Right hindlimb (tissue), 1 donor: ENCODE data around the gene ANKFY1.

Experiments used
- DNase-seq: peaks from one replicate; pipeline ENCODE4 v3.0.0-alpha.2; 2018

Gene ANKFY1, protein sequence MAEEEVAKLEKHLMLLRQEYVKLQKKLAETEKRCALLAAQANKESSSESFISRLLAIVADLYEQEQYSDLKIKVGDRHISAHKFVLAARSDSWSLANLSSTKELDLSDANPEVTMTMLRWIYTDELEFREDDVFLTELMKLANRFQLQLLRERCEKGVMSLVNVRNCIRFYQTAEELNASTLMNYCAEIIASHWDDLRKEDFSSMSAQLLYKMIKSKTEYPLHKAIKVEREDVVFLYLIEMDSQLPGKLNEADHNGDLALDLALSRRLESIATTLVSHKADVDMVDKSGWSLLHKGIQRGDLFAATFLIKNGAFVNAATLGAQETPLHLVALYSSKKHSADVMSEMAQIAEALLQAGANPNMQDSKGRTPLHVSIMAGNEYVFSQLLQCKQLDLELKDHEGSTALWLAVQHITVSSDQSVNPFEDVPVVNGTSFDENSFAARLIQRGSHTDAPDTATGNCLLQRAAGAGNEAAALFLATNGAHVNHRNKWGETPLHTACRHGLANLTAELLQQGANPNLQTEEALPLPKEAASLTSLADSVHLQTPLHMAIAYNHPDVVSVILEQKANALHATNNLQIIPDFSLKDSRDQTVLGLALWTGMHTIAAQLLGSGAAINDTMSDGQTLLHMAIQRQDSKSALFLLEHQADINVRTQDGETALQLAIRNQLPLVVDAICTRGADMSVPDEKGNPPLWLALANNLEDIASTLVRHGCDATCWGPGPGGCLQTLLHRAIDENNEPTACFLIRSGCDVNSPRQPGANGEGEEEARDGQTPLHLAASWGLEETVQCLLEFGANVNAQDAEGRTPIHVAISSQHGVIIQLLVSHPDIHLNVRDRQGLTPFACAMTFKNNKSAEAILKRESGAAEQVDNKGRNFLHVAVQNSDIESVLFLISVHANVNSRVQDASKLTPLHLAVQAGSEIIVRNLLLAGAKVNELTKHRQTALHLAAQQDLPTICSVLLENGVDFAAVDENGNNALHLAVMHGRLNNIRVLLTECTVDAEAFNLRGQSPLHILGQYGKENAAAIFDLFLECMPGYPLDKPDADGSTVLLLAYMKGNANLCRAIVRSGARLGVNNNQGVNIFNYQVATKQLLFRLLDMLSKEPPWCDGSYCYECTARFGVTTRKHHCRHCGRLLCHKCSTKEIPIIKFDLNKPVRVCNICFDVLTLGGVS

DNA sequence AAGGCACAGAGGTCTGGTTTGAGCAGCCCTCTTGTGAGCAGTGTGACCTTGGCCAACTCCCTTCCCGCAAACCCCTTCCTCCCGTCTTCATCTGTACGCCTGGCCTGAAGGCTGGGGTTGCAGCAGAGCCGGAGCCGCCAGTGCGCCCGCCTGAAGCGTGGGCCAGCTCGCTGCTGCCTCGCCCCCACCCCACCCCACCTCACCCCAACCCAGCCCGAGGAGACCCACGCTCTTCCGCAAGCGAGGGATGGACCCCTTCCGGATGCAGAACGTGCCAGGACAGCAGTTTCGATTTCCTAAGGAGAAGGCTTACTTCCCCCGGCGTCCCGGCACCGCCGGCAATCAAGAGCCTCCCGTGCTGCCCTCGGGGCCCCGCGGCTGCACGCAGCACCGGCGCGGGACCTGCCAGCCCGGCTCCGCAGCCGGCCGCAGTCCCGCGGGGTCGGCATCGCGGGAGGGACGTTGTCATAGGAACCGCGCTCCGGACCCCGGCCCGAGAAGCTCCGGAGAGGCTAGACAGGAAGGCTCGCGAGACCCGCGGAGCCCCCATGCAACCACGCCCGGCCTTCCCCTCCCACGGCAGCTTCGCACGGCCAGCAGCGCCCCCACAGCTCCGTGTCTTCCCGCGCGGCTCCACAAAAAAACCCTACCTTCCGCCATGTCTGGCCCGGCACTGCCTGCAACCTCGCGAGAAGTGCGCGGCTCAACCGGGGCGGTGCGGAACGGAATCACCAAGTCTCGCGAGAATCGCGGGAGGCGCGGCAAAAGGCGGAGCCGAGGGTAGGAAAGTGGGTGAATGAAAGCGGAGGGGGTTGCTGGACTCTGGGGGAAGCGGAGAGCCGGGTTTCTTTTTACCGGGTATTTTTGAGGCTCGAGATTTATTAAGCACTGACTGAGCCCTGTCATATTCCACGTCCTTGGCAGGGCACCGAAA, at the start of gene ANKFY1:
TSS of gene ANKFY1 (minus strand) at position 698 of the 934 bp plus-strand sequence. CDS start at position 660, 38 bp downstream.
- peak; percentile 99 for DNase-seq

DNA sequence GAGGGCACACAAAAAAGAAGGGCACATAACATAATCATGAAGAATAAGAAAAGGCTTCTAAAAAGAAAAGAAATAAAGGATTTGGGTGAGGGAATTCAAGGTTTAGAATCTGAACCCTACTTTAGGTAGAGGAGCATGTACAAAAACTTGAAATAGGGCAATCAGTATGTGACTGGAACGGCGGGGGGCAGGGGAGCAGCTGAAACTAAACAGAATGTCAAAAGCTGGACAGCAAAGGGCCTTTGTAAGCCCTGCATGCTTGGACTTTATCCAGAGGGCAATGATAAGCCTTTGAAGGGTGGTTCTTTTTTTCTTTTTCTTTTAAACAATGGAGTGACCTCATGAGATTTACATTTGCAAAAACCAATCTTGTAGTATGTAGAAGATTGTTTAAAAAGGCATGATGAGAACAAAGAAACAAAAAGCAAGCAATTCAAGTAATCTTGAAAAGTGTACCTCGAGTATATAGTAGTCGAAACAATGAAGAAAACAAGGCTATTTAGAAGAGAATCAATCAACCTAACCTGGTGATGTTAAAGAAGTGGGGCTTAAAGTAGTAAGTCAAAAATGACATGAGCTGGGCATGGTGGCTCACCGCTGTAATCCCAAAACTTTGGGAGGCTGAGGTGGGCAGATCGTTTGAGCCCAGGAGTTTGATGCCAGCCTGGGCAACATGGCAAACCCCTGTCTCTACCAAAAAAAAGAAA, 46.7 kb upstream of the ANKFY1 start:
- no peak for DNase-seq

DNA sequence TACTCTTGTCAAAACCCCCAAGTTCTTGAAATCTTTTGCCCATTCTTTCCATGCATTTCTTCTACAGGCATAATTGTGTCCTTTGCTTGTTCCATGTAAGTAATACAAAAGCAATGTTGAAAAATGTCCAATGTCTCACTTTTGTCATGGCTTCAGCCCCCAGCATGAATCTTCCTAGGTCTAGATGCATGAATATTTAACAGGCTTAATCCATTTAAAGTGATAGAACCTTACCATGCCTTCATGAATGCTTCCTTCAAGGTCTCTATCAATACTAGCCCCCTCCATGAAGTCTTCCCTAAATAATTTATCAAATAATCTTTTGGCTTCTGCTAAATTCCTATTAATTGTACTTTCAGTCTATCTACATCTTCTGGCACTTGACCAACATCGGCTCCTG, 46.1 kb upstream of the ANKFY1 start:
- no peak for DNase-seq

DNA sequence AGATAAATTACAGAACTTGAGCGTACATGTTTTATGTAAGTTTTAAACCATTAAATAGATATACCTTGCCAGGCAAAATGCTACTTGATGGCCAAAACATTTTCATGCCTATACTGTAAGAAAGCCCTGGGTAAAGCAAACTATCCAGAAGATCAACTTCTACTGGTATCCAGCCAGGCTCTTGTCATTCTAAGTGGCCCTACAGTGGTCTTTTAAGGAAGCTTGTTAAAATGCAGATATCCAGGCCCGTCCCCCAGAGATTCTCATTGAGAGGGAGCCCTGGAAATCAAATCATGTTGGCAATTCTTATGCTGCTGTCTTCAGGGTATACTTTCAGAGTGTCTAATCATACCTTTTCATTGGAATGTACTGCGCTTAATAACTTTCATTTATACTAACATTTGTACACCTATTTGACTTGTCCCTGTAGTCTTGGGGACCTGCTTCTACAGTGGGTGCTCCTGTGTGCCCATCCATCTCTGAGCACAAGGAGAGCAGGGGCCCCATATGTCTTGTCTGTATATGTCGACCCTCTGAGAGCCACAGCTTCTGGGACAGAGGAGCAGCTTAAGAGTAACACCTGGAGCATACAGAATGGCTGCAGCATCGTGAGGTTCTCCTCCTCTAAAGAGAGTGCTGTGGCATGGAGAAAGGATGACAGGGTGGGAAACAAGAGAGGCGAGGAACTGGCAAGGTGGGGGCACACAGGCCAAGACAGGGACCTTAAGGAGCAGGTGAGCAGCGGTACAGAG, 43.6 kb upstream of the ANKFY1 start:
- no peak for DNase-seq

DNA sequence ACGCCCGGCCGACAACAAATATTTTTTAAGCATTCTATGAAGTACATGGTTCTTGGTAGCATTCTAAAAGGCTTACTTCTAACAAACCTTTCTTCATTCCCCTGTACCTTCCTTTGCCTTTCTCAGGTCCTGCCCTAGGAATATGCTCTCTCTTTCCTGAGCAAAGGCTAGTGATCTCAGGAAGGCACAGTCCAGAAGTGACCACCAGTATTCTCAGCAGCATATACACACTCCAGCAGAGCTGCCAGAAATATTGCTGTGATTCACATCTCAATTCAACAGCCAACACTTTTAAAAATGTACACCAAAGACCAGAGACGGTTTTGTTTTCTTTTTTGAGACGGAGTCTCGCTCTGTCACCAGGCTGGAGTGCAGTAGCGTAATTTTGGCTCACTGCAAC, 41.4 kb upstream of the ANKFY1 start:
- DNase-seq, result no peak

DNA sequence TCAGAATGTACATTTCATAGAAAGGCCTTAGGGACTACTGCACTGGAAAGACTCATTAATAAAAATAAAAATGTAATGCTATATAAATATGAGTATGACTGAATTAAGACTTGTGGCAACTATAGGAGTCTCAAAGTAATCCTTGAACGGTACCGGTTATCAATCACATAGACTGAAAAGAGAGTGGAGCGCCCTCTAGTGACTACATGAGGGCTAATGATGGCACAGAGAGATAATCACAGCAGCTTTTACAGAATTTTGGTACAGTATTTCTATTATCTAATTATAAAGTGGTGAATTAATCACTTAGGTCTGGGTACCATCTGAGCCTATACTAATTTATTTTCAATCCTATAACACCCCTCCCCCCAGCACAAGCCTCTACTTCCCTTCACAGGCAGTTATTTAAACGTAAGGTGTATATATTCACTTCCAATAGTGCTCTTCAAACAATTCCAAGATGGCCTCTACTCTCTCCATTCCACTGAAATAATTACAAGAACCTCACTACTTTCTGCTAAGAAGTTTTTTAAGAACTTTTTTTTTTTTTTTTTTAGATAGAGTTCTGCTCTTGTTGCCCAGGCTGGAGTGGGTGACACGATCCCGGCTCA, 40.7 kb upstream of the ANKFY1 start:
- DNase-seq, result no peak

DNA sequence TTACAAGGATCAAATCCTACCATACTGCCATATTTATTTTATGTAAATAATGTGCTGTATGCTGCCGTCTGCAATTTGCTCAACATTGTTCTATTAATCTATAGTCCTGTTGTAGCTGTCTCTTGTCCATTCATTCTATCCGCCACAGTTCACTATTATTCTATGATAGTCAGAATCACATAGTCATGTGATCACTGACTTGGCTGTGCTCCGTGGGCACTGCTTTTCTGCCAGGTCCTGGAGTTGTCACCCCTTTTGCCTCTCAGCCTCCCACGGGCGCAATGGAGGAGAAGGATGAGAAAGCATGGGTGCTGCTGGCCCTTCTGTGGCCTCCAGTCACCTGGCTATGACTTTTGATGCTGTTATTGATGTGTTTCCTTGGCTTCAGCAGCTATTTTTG, 37.3 kb upstream of the ANKFY1 start:
- DNase-seq, result no peak

DNA sequence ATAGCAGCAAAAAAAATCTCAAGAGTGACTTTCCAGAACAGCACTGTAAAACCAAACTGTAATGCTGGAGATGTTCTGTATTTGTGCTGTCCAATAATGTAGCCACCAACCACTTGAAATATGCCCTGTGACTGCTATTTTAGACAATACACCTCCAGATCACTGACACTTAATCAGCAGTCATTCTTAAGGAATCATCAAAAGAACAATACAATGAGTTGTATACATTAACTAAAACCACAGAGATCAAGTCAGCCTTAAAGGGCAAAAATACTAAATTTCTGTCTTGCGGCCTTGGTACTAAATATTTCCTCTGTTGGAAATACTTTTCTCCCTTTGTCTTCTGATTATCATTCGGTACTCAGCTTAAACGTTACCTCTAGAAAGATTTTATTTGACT, 33.6 kb upstream of the ANKFY1 start:
- DNase-seq, result no peak

DNA sequence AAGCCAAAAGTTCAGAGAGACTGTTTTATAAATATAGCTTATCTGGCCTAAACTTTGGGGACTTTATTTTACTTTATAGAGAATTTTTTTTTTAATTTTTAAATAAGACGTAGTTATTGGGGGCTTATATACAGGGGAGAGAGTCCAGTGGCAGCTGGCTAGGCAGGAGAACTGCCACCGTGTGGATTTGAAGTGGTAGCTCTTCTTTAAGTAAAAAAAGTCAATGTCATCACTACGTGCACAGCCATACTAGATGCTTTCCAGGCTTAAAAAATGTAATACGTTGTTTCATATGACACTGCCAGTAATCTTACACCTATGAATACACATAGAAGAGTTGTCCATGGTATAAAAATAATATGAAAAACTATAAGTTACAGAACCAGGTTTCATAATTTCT, 31.9 kb upstream of the ANKFY1 start:
- DNase-seq, result no peak

DNA sequence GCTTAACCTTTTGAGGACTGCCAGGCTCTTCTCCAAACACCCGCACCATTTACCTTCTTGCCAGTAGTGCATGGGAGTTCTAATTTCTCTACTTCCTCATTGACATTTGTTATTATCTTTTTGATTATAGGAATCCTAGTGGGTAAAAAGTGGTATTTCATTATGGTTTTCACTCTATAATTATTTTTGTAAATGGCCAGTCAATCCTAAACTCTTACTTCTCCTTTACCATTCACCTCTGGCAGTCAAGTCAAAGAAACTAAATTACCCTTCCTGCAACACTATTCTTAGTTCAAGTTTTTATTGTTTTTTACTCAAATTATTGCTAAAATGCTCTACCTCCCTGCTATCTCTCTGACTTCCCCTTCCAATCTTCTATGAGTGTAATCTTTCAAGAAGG, 29.8 kb upstream of the ANKFY1 start:
- DNase-seq, result no peak

DNA sequence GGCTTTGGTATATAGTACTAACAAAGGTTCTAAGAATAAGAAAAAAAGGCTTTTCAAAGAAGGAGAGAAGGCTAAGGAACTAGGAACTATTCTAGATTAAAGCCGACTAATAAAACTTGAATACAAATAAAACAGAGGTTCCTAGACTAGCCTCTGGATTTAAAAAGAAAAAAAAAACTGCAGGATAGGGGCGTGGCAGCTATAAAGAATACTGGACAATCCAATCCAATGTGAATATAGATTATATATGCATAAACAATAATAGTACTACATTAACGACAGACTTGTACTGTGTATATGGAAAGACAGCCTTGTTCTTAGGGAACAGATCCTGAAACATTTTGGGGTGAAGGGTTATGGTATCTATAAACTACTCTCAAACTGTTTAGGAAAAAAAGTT, 23.9 kb upstream of the ANKFY1 start:
- DNase-seq, result no peak

DNA sequence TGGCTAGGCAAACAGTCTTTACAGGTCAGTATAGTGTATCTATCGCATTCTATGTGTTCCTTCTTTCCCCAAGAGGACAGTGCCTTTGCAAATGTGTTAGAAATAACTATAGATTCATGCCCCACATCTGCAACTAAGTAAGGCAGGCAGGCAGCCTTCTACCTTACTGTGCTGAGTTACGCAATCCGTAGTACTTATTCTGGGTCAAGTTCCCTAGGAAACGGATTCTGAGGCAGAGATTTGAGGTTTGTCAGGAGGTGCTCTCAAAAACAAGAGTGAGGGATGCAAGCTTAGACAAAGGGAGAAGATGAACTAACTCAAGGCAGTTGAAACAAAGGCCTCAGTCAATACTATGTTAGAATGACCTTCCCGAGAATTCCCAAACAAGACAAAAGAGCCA, 12.7 kb upstream of the ANKFY1 start:
- DNase-seq, result no peak

DNA sequence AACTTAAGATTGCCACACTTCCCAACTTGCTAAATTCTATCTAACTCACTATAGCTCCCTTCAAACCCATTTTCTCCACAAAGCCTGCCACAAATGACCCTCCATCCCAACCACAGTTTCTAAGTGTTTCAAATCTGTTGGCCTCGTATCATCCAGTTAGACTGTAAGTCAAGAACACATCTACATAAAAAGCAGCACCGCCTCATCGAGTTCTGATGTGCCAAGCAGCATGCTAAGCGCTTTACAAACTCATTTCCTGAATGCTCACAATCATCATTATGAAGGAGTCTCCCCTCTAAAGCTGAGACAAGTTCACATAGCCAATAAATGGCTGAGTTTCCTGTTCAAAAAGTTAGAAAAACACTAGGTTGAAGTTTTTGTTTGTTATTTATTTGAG, 9.2 kb upstream of the ANKFY1 start:
- DNase-seq, result no peak

DNA sequence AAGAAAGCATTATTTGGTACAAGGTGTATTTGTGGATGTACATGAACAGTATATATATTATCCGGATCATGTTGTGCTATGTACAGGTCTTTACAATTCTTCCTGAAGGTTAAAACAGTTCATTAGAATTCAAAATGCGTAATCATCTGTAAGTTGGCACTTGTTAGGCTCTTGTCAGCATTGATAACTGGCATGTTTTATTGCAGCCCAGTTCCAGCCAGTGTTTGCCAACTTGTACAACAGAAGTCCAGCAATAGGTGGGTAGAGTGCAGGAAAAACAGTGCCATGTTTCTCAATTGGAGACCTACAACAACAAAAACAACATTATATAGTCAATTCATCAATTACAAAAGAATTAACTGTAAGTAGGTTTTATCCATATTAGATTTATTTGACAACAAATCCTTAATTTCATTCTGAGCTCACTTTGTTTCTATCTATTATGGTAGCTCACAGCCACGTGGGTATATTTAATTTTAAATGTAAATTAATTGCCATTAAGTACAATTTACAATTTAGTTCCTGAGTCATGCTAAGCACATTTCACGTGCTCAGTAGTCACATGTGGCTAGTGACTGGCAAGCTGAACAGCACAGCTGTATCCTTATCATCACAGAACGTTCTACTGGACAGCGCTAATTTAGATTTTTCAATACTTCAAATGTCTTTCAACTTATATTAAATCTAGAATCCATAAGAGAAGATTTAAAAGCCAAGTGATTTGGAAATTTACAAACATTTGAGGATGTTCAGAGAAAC, 8.6 kb upstream of the ANKFY1 start:
- no peak for DNase-seq

DNA sequence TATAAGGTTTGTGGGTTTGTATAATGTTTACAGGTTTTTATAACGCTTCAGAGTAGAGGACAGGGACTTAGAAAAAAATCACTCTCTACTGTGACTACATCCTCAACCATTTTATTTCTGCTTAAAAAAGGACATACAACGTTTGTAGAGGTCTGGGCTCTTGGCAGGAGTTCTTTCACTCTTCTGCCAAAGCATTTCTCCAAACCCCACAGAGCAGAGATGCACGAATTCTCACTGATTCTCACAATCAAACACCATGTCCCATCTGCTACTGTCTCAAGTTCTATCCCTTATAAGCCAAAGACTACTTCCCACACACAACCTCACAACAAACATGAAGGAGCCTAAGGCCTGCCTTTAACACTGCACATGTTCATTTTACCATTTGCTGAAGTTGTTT, 7.0 kb upstream of the ANKFY1 start:
- DNase-seq, result no peak

DNA sequence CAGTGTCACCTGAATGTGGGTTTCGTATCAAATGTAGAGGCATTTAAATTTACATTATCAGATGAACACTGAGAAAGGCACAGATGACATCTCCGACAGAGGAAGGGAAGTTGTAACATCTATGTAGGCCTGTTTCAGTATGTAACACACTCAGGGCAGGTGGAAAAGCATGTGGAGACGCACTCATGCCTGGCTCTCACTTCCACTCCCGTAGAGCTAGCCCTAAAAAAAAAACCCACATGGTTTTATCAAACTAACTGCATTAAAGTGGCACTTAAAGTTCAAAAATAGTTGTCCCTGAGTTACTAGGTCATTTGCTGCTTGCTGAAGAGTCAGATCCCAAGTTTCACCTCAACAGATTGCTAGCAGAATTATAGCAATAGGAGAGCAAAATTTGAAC, 6.1 kb upstream of the ANKFY1 start:
- no peak for DNase-seq

DNA sequence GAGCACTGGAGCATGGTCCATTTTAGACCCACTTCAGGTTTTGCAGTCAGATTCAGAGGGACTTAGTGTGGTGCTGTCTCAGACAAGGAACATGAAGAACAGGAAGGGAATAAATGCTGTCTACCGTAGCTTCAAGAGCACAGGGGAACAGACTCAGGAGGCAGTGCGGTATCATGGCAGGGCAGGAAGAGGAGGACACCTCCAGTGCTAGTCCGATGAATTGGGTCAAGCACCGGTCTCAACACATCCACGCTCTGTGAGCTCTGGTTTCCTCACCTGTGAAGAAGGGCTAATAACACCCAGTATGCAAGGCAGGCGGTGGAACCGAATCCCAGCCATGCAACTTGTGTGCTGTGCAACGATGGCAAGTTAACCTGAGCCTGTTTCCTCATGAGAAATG, 3.6 kb upstream of the ANKFY1 start:
- no peak for DNase-seq

DNA sequence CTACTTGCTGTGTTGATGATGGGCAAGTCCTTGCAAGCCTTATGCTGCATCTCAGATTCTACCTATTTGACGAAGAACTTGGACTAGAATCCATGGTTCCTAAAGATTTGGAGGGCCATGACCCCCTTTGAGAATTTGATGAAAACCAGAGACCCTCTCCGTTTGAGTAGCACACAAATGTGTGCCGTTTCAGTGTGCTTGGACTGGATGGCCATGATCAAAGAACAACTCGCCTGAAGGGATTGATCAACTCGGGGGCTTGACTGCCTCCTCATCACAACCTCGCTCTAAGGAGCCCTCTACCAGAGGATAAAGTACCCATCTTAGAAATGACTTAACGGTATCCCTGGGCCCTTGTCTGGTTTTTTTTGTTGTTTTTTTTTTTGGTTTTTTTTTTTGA, 2.8 kb upstream of the ANKFY1 start:
- no peak for DNase-seq

DNA sequence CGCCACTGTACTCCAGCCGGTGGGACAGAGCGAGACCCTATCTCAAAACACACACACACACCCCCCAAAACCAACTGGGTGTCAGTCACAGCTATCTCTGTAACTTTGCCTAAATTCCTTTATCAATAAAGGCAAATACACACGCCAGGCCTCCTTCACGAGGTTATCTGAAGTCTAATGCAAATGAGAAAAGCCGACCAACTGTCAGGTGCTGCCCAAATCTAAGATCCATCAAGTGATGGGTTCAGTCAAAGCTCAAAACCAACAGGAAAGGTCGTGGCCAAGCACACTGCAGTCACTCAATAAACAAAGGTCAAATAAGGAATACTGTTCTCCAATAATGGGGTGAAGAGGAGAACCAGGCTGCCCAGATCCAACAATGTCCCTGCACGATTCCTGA, 1.1 kb downstream of the ANKFY1 start:
- no peak for DNase-seq

DNA sequence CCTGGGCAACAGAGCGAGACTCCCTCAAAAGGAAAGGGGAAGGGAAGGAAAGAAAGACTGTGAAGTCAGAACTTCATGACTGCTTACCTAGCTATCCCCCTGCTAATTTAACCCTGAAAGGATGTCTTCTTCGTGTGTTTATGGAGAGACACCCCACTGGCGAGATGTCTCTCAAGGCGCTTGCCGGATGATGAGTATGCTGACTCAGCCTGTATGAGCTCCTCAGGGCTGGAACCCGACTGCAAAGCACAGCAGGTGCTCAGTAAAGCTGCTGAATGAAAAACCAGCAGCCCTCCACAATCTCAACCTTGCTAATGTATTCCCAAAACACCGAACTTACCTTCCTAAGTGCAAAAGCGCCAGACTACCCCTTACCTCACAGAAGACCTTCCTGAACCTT, 2.3 kb downstream of the ANKFY1 start:
- no peak for DNase-seq
